A549 treated with Hydrocortisone at 1 μM for 4 hours (cell line): ENCODE results near the gene PARP12. TPM values are rescaled to one million over a fixed set of nuclear protein-coding genes. Genes with fewer than 3 reads are reported as not detected.

Experiments
- total RNA-seq: library from RNA; stranded (reverse); fragments of 200-300 nt; extraction: Qiagen RNA extraction; gene quantifications from 5 replicates; pipeline ENCODE4 v1.2.3, GENCODE V29; 2022

PARP12 gene, protein sequence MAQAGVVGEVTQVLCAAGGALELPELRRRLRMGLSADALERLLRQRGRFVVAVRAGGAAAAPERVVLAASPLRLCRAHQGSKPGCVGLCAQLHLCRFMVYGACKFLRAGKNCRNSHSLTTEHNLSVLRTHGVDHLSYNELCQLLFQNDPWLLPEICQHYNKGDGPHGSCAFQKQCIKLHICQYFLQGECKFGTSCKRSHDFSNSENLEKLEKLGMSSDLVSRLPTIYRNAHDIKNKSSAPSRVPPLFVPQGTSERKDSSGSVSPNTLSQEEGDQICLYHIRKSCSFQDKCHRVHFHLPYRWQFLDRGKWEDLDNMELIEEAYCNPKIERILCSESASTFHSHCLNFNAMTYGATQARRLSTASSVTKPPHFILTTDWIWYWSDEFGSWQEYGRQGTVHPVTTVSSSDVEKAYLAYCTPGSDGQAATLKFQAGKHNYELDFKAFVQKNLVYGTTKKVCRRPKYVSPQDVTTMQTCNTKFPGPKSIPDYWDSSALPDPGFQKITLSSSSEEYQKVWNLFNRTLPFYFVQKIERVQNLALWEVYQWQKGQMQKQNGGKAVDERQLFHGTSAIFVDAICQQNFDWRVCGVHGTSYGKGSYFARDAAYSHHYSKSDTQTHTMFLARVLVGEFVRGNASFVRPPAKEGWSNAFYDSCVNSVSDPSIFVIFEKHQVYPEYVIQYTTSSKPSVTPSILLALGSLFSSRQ
- total RNA-seq, result 18.3 to 20.5 TPM (median 20.0 TPM) in 5 replicates

GRCh38 chr7:140062528-140063299, at the start of gene PARP12:
Gene PARP12 (minus strand): TSS chr7:140062951. CDS start chr7:140062847, 104 bp downstream.

Other genes with a start within 250 kb of the PARP12 start
- gene TBXAS1, start 233.7 kb downstream of the PARP12 start, total RNA-seq, result 13.2 to 15.9 TPM (median 14.8 TPM) in 5 replicates
- 1.5 to 3.4 TPM (median 2.4 TPM) in 5 replicates for gene KDM7A, start 114.0 kb upstream of the PARP12 start, total RNA-seq